GM19328 (cell line): ENCODE measurements around the gene LGR6.
A peak's percentile ranks its signal among the peaks of the same experiment; 100 is the strongest.
"Not testable (repeated sequence)": the region's sequence is repeated elsewhere in the genome, so short reads cannot be mapped to it uniquely, and the experiment has no call there.

Experiments
- ATAC-seq: cut with Tn5 transposase; IDR thresholded peaks from one replicate; pipeline ENCODE4 v1.9.1; 2021; ENCODE audit warnings: mild to moderate bottlenecking, moderate library complexity; ENCODE audit not compliant: unreplicated experiment

LGR6 gene

GRCh38 chr1:202317941-202318925 lies 124.6 kb downstream of the LGR6 start:
- ATAC-seq = no peak

- ATAC-seq = no peak
These were observed 125.9 kb downstream of the LGR6 start for GRCh38 chr1:202319381-202320080.

DNA sequence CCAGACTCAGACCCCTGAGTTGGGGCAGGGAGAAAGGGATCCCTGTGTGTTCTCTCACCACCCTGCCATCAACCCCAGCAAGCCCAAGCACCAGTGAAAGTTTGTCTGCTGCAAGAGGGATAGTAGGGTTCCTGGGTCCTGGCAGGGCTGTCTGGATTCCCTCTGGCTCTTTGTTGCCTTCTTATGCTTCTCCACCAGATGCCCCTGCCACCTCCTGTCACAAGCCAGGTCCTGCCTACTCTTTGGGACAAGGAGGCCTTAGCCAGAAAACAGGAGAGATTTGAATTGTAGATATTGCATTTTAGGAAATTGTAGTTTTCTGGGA lies 126.4 kb downstream of the LGR6 start:
- ATAC-seq = no peak

DNA sequence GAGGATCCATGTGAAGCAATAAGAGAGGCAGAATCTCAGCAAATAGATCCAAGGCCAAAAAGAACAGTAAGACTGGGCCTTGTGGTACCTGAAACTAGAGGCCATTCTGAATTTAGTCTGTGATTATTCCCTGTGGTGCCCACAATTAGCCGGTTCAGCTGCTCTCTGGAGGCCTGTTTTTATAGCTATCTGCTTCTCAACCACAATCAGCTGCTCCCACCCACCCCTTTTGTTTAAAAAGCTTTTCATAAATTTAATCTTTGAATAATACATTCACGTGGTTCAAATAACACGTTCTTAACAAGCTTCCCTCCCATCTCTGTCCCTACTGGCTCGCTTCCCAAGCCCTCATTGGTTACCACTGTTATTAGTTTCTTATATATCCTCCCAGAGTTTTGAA lies 130.1 kb downstream of the LGR6 start:
- ATAC-seq = no peak

- no peak for ATAC-seq
These were observed 131.0 kb downstream of the LGR6 start for GRCh38 chr1:202324646-202325045.

DNA sequence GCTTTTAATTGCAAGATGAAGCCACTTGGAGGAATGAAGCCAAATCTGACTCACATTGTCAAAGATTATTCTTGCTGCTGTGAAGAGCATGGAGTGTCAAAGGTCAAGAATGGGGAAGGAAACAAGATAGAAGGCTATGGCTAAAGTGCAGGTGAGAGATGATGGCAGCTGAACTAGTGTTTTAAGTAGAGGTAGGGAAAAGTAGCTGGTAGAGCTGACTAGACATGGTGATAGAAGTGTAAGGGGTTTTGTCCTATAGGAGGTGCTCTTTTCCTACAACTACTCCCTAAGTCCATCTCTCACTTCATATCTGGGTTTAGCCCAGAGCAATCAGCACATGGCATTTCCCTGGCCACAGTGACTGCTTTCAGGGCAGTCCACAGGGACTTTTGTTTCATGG lies 136.3 kb downstream of the LGR6 start:
- no peak for ATAC-seq

DNA sequence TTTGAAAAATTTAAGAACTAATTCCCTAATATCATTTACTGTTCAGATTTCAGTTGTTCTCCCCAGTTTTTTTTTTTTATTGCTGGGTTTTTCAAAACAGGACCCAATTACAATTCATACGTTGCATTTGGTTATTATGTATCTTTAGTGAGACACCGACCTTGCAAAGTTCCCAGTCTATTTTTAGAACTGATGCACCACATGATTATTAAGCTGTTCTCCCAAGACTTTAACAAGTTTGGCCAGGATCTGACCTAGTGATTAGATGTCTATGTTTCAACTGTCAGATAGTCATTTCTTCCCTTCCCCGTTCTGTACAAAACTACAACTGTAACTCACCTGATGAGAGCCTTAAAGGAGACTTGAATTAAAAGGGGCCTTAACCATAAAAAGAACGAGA lies 140.3 kb downstream of the LGR6 start:
- no peak for ATAC-seq

GRCh38 chr1:202343652-202344349 lies 150.2 kb downstream of the LGR6 start:
- ATAC-seq = no peak

DNA sequence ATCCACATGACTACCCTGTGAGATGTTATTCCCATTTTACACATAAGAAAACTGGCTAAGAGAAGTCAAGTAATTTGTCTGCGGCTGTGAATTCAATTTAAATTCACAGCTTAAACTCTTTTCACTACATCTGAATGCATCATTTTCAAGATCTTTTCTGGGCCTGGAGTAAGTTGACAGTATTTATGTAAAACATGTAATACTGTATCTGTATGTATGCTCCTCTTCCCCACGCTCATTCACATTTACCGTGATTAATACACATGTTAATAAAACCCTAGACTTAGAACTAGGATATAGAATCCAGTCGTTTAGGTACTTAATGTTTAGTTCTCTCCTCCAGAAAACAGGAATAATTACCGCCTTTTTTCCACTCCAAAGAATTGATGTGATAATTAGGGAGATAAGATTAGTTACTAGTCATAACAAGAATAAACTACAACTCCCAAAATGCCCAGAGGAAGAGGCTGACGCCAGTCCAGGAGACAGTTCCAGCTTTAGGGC lies 154.5 kb downstream of the LGR6 start:
- no peak for ATAC-seq

- peak; percentile 98 for ATAC-seq
These were observed 155.1 kb downstream of the LGR6 start, which contains the start of gene PPP1R12B for GRCh38 chr1:202348509-202349205. Gene PPP1R12B, plus strand, starts transcription at chr1:202348699. Its CDS starts 153 bp downstream, at chr1:202348852.

- no peak for ATAC-seq
These were observed 155.8 kb downstream of the LGR6 start for GRCh38 chr1:202349206-202349928.

DNA sequence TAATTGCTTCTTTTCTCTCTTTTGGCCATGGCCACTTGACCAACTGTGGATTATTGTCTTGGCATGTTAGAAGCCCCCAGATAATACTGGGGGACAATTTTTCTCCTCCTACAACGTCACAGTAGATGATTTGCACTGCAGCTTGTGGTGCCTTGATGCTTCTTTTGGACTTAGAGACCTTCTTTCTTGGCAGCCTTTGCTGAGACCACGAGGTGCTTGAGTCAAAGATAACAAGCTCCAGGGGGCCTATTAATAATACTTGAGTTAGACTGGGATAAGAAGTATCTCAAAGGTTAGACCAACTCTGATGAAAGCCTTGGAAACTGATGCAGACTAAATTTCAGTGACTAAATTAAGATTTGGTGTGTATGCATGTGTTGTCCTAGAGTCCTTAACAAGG lies 158.1 kb downstream of the LGR6 start:
- ATAC-seq = no peak

DNA sequence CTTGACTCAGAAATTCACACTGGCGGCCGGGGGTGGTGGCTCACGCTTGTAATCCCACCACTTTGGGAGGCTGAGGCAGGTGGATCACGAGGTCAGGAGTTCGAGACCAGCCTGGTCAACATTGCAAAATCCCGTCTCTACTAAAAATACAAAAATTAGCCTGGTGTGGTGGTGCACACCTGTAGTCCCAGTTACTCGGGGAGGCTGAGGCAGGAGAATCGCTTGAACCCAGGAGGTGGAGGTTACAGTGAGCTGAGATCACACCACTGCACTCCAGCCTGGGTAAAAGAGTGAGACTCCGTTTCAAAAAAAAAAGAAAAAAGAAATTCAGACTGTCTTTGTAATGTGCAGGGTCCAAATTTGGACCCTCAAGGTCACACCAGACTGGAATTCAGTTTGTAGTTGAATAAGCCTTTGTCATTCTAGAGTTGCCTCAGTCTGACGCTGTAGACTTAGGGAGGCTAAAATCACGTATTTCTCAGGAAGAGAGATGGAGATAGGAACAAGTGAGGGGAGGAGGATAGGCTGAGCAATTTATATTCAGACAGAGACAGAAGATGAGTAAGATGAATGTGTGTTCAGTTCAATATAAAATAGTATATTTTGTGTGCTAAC lies 159.1 kb downstream of the LGR6 start:
- ATAC-seq = not testable (repeated sequence)

GRCh38 chr1:202355944-202356553 lies 162.4 kb downstream of the LGR6 start:
- no peak for ATAC-seq

DNA sequence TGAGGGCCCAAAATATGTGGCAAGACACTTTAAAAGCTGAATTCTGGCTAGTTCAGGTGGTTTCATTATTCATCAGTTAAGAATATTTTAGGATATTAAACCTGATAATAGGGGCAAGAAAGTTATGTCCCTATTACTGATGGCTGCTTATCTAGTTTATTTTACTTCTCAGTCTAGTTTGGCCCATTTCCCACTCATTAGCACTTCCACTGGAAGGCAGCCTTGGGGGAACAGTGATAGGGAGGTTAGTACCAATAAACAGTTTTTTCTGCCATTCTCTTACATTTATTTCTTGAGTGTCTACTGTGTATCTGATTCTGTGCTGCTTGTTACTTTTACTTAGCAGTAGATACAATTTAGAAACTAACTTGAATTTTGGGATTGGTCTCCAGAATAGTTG lies 163.9 kb downstream of the LGR6 start:
- no peak for ATAC-seq

GRCh38 chr1:202361224-202361623 lies 167.6 kb downstream of the LGR6 start:
- no peak for ATAC-seq

DNA sequence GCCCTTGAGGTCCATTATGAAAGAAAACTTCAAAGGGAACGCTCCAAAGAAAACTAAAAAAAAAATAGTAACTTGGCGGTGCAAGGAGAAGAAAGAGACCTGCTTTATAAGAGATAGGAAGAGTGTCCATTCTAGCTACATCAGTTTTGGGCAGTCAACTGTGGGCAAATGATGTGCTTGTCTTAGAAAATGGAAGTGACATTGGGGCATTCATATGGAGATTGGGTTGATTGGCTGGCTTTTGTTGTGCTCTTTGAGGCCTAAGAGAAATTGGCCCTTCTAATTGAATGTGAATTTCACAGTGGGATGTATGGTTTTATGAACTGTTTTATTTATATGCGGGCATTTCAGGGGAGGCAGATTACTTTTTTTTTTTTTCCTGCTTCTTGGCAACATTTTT lies 168.1 kb downstream of the LGR6 start:
- ATAC-seq = no peak

- no peak for ATAC-seq
These were observed 168.6 kb downstream of the LGR6 start for GRCh38 chr1:202362212-202362611.
